SK-N-MC (cell line): ENCODE data around the gene CADPS2.

Experiments
- EZH2 ChIP-seq: fragments of 200-600 bp; sonication (generic); IDR thresholded peaks from one replicate; pipeline ENCODE4 v1.6.1; 2017; ENCODE audit warnings: antibody characterized with exemption
- POLR2AphosphoS5 ChIP-seq: IDR thresholded peaks from 2 replicates; pipeline ENCODE4 v1.6.1; 2012; ENCODE audit warnings: mild to moderate bottlenecking, low read depth, low read length, borderline replicate concordance

GRCh38 chr7:122758501-122758900 lies 127.8 kb downstream of the CADPS2 start:
- TF ChIP-seq EZH2 (no peak), POLR2AphosphoS5 (no peak)
